Measurements from ENCODE around the gene P3H2.

P3H2 gene

GRCh38 chr3:190013943-190014924, 106.5 kb downstream of the P3H2 start:
- no peak for DNase-seq

- no peak for DNase-seq
Observed at GRCh38 chr3:190012784-190013183, 107.9 kb downstream of the P3H2 start.

- DNase-seq = no peak
Observed at GRCh38 chr3:190012314-190012782, 108.3 kb downstream of the P3H2 start.

- no peak for DNase-seq
Observed at GRCh38 chr3:190010486-190010885, 110.2 kb downstream of the P3H2 start.

- DNase-seq = no peak
Observed at GRCh38 chr3:190009614-190010013, 111.1 kb downstream of the P3H2 start.

- DNase-seq = no peak
Observed at GRCh38 chr3:190008432-190008831, 112.3 kb downstream of the P3H2 start.

GRCh38 chr3:190005343-190006113, 115.2 kb downstream of the P3H2 start:
- no peak for DNase-seq

- no peak for DNase-seq
Observed at GRCh38 chr3:190004656-190005055, 116.0 kb downstream of the P3H2 start.

- DNase-seq = no peak
Observed at GRCh38 chr3:190003681-190004123, 117.0 kb downstream of the P3H2 start.

- no peak for DNase-seq
Observed at GRCh38 chr3:190003068-190003467, 117.6 kb downstream of the P3H2 start.

GRCh38 chr3:190001426-190001825, 119.3 kb downstream of the P3H2 start:
- no peak for DNase-seq

GRCh38 chr3:190000861-190001196, 119.9 kb downstream of the P3H2 start:
- no peak for DNase-seq

- no peak for DNase-seq
Observed at GRCh38 chr3:190000187-190000860, 120.4 kb downstream of the P3H2 start.

GRCh38 chr3:189999718-190000117, 121.0 kb downstream of the P3H2 start:
- no peak for DNase-seq

GRCh38 chr3:189995129-189995528, 125.6 kb downstream of the P3H2 start:
- no peak for DNase-seq

GRCh38 chr3:189990826-189991225, 129.9 kb downstream of the P3H2 start:
- no peak for DNase-seq

GRCh38 chr3:189988854-189989253, 131.8 kb downstream of the P3H2 start:
- no peak for DNase-seq

GRCh38 chr3:189988322-189988721, 132.4 kb downstream of the P3H2 start:
- no peak for DNase-seq

- DNase-seq = no peak
Observed at GRCh38 chr3:189985948-189986347, 134.7 kb downstream of the P3H2 start.

- DNase-seq = no peak
Observed at GRCh38 chr3:189983612-189984011, 137.1 kb downstream of the P3H2 start.

- DNase-seq = peak; percentile 1
Observed at GRCh38 chr3:189982321-189982945, 138.3 kb downstream of the P3H2 start.

GRCh38 chr3:189981668-189982067, 139.0 kb downstream of the P3H2 start:
- no peak for DNase-seq

GRCh38 chr3:189978753-189979152, 141.9 kb downstream of the P3H2 start:
- DNase-seq = no peak
